Measurements from ENCODE around the gene RAMACL. TPM values are rescaled to one million over a fixed set of nuclear protein-coding genes. Genes with fewer than 3 reads are reported as not detected.

Gene RAMACL
- total RNA-seq, 1 experiment from 2014 or later, result 0.26 TPM

GRCh38 chr6:166559211-166559610 is 27.3 kb downstream of the RAMACL start:
- H3K4me2 ChIP-seq (ENCODE audit: low read length), result no peak overlapping the region
- ChIA-PET CTCF (no interaction called here), POLR2A (ENCODE audit: unreplicated experiment) (no interaction called here)
- intact Hi-C loops (cut with micrococcal nuclease), result loop anchor here (10.0 kb wide), 1 partner anchor 166 kb away; no protein-coding TSS in a partner anchor
- H3K27ac ChIP-seq (ENCODE audit: low read length), result no peak overlapping the region
- peaks cover 27% of the 10 kb centered on the region for H3K4me1 ChIP-seq (ENCODE audit: insufficient read depth, low read length)
- H3K9me2 ChIP-seq (replicated peaks; ENCODE audit: low read length), result no peaks in the 10 kb centered on the region
- BruUV-seq (replicated peaks), result no TSS peak
- ATAC-seq (no peak), DNase-seq (no peak)
- H3K9me3 ChIP-seq (ENCODE audit: low read length), result no peaks in the 10 kb centered on the region
- H3K4me3 ChIP-seq (ENCODE audit: low read length), result no peak overlapping the region
- no peaks in the 10 kb centered on the region for H3K36me3 ChIP-seq (ENCODE audit: low read depth, low read length)
- H3K79me2 ChIP-seq (ENCODE audit: low read length), result no peaks in the 10 kb centered on the region
- TF ChIP-seq, protein P1, sequence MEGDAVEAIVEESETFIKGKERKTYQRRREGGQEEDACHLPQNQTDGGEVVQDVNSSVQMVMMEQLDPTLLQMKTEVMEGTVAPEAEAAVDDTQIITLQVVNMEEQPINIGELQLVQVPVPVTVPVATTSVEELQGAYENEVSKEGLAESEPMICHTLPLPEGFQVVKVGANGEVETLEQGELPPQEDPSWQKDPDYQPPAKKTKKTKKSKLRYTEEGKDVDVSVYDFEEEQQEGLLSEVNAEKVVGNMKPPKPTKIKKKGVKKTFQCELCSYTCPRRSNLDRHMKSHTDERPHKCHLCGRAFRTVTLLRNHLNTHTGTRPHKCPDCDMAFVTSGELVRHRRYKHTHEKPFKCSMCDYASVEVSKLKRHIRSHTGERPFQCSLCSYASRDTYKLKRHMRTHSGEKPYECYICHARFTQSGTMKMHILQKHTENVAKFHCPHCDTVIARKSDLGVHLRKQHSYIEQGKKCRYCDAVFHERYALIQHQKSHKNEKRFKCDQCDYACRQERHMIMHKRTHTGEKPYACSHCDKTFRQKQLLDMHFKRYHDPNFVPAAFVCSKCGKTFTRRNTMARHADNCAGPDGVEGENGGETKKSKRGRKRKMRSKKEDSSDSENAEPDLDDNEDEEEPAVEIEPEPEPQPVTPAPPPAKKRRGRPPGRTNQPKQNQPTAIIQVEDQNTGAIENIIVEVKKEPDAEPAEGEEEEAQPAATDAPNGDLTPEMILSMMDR (conservative IDR thresholded peaks at IDR 0.05; ENCODE audit: low read depth, low read length), result no peak
- no peak for TF ChIP-seq EZH2 (IDR thresholded peaks at IDR 0.05; ENCODE audit: low read length, unreplicated experiment)
- no peak for TF ChIP-seq EZH2phosphoT487 (IDR thresholded peaks at IDR 0.05; ENCODE audit: borderline replicate concordance, low read length)
- no peaks in the 10 kb centered on the region for H3K27me3 ChIP-seq (ENCODE audit: low read length)
- H3F3A ChIP-seq (ENCODE audit: low read length, unreplicated experiment), result peaks cover 5% of the 10 kb centered on the region
- no peaks in the 10 kb centered on the region for H4K20me1 ChIP-seq (ENCODE audit: low read length)
- no peak overlapping the region for H3K9ac ChIP-seq (ENCODE audit: low read length)
- H2AFZ ChIP-seq (ENCODE audit: low read length), result no peak overlapping the region

- Histone ChIP-seq H3K9ac (ENCODE audit: low read length) (no peak overlapping the region), H3K9me3 (ENCODE audit: low read length) (no peaks in the 10 kb centered on the region), H4K20me1 (ENCODE audit: low read length) (no peaks in the 10 kb centered on the region), H3K27me3 (ENCODE audit: low read length) (no peaks in the 10 kb centered on the region), H3K36me3 (ENCODE audit: low read depth, low read length) (no peaks in the 10 kb centered on the region), H3K4me2 (ENCODE audit: low read length) (0 out of 2 replicates have a peak overlapping the region, but pooled peaks have one; percentile 82), H3K4me1 (ENCODE audit: insufficient read depth, low read length) (peaks cover 34% of the 10 kb centered on the region), H3F3A (ENCODE audit: low read length, unreplicated experiment) (peaks cover 5% of the 10 kb centered on the region), H3K9me2 (replicated peaks; ENCODE audit: low read length) (no peaks in the 10 kb centered on the region), H3K4me3 (ENCODE audit: low read length) (no peak overlapping the region), H2AFZ (ENCODE audit: low read length) (no peak overlapping the region), H3K27ac (ENCODE audit: low read length) (no peak overlapping the region), H3K79me2 (ENCODE audit: low read length) (no peaks in the 10 kb centered on the region)
- BruUV-seq (replicated peaks), result no TSS peak
- ATAC-seq (no peak), DNase-seq (peak; percentile 10)
- ChIA-PET POLR2A (ENCODE audit: unreplicated experiment) (no interaction called here), CTCF (interaction anchor here (0.7 kb wide), 1 partner anchor 63 kb away, joined by 4 read pairs; no protein-coding TSS in a partner anchor)
- TF ChIP-seq EZH2phosphoT487 (IDR thresholded peaks at IDR 0.05; ENCODE audit: borderline replicate concordance, low read length) (no peak), EZH2 (IDR thresholded peaks at IDR 0.05; ENCODE audit: low read length, unreplicated experiment) (no peak)
- TF ChIP-seq, protein P1 (conservative IDR thresholded peaks at IDR 0.05; ENCODE audit: low read depth, low read length), result no peak
- intact Hi-C loops (cut with micrococcal nuclease), result loop anchor here (10.0 kb wide), 1 partner anchor 166 kb away; no protein-coding TSS in a partner anchor
Measured at GRCh38 chr6:166558156-166559005, 28.1 kb downstream of the RAMACL start.
